Transverse colon (tissue), 4 donors: Measurements from ENCODE around the gene SLC35B2. TPM values are rescaled to one million over a fixed set of nuclear protein-coding genes. Genes with fewer than 3 reads are reported as not detected.

Source experiments
- DNase-seq: peaks from one replicate; pipeline ENCODE4 v3.0.0-alpha.2; 2019
- H3K27ac ChIP-seq, 4 donors: fragments of 200-600 bp; sonication (generic); 2 replicates each; pipeline ENCODE4 v1.5.1; 2016 to 2018; ENCODE audit warnings: inconsistent platforms in 4 of 4
- H3K27me3 ChIP-seq: fragments of 200-600 bp; sonication (generic); 2 replicates; pipeline ENCODE4 v1.5.1; 2017; ENCODE audit warnings: inconsistent platforms
- H3K36me3 ChIP-seq, 4 donors: fragments of 200-600 bp; sonication (generic); 2 replicates each; pipeline ENCODE4 v1.5.1; 2017 to 2019; ENCODE audit warnings: inconsistent platforms in 4 of 4
- H3K4me1 ChIP-seq, 4 donors: fragments of 200-600 bp; sonication (generic); 2 replicates each; pipeline ENCODE4 v1.5.1; 2017 to 2020; ENCODE audit warnings: inconsistent platforms in 4 of 4
- H3K4me3 ChIP-seq, 4 donors: fragments of 200-600 bp; sonication (generic); 1 replicate in 1 of 4; 2 replicates in 3 of 4; pipeline versions ENCODE4 v1.5.1 to v1.6.1; 2017 to 2019; ENCODE audit warnings: inconsistent platforms in 4 of 4
- H3K9me3 ChIP-seq, 2 donors: fragments of 200-600 bp; sonication (generic); 2 replicates each; pipeline ENCODE4 v1.5.1; 2017 to 2019; ENCODE audit warnings: inconsistent platforms in 2 of 2
- EP300 ChIP-seq: sonication (generic); formaldehyde crosslinking; IDR thresholded peaks from one replicate; pipeline ENCODE4 v1.6.1; 2017; ENCODE audit warnings: antibody characterized with exemption, low read depth
- POLR2A ChIP-seq: fragments of 450-650 bp; IDR thresholded peaks from one replicate; pipeline ENCODE4 v1.6.1; 2016; ENCODE audit warnings: antibody characterized with exemption, mild to moderate bottlenecking, moderate library complexity
- POLR2AphosphoS5 ChIP-seq, 3 donors: sonication (generic); formaldehyde crosslinking; IDR thresholded peaks; one replicate each; pipeline ENCODE4 v1.6.1; 2016; ENCODE audit warnings: antibody characterized with exemption in 3 of 3
- WGBS, 2 donors: methylation state at CpG; one replicate each; pipeline ENCODE4 v1.1.5; 2018; ENCODE audit warnings: low coverage in 1 of 2; 5-methylcytosine and 5-hydroxymethylcytosine counted together
- in situ Hi-C, 4 donors: fragments of 200-750 bp; cut with MboI; loops; one replicate each; pipeline versions ENCODE4 v1.15.0 to v1.15.1; 2017; ENCODE audit warnings: low sequenced_read_pairs in 3 of 4, low pct_ligation_motif_present in 1 of 4, low pct_unique_long_range_greater_than_20kb in 1 of 4
- intact Hi-C: fragments of 100-400 bp; cut with DNase I; formaldehyde crosslinking; loops from one replicate; pipeline ENCODE4 v1.15.1; 2023; ENCODE audit warnings: low total_unique reads
- total RNA-seq, 4 donors: library from RNA; depleted of rRNA; stranded (reverse); fragments of >200 nt; gene quantifications; one replicate each; pipeline ENCODE4 v1.1.0, GENCODE V29; 2016
- TF ChIP-seq, protein P1 (sequence below), 5 experiments: fragments of 200-600 bp in 3 of 5; fragments of 450-650 bp in 2 of 5; sonication (generic) in 3 of 5; IDR thresholded peaks; 1 replicate in 2 of 5; 2 replicates in 3 of 5; pipeline ENCODE4 v1.5.1; 2016 to 2017; ENCODE audit warnings: antibody characterized with exemption in 5 of 5, inconsistent platforms in 3 of 5, mild to moderate bottlenecking in 2 of 5, moderate library complexity in 1 of 5

SLC35B2 gene
- total RNA-seq, 4 donors from 2014 or later = 9.0 to 36.4 (median 22.5) TPM

- intact Hi-C loops (loop anchor here (5.0 kb wide), 1 partner anchor 1217 kb away; no protein-coding TSS in a partner anchor), in situ Hi-C loops (no loop called here)
- H3K4me3 ChIP-seq = no peak overlapping the region
- no peak overlapping the region for H3K27ac ChIP-seq
- no peaks in the 10 kb centered on the region for H3K4me1 ChIP-seq
- 45 to 58% methylated on average over 4 to 7 of the region's 7 CpGs for WGBS, 2 donors
- DNase-seq = no peak
- peaks cover 84% of the 10 kb centered on the region for H3K27me3 ChIP-seq
- no peak for TF ChIP-seq POLR2A
- no peak for TF ChIP-seq POLR2AphosphoS5 (IDR thresholded peaks at IDR 0.05)
- no peak for TF ChIP-seq EP300
- TF ChIP-seq, protein P1, sequence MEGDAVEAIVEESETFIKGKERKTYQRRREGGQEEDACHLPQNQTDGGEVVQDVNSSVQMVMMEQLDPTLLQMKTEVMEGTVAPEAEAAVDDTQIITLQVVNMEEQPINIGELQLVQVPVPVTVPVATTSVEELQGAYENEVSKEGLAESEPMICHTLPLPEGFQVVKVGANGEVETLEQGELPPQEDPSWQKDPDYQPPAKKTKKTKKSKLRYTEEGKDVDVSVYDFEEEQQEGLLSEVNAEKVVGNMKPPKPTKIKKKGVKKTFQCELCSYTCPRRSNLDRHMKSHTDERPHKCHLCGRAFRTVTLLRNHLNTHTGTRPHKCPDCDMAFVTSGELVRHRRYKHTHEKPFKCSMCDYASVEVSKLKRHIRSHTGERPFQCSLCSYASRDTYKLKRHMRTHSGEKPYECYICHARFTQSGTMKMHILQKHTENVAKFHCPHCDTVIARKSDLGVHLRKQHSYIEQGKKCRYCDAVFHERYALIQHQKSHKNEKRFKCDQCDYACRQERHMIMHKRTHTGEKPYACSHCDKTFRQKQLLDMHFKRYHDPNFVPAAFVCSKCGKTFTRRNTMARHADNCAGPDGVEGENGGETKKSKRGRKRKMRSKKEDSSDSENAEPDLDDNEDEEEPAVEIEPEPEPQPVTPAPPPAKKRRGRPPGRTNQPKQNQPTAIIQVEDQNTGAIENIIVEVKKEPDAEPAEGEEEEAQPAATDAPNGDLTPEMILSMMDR (IDR thresholded peaks at IDR 0.05) = no peak
- H3K36me3 ChIP-seq = no peaks in the 10 kb centered on the region
- no peaks in the 10 kb centered on the region for H3K9me3 ChIP-seq
Observed at GRCh38 chr6:44289726-44290260, 32.5 kb upstream of the SLC35B2 start.

GRCh38 chr6:44286747-44287146, 29.4 kb upstream of the SLC35B2 start:
- no peaks in the 10 kb centered on the region for H3K4me1 ChIP-seq
- intact Hi-C loops = no loop called here
- no peak for DNase-seq
- H3K27me3 ChIP-seq = peaks cover 54% of the 10 kb centered on the region
- no peak overlapping the region for H3K4me3 ChIP-seq
- WGBS, 2 donors = 50 to 59% methylated on average over 2 of the region's 2 CpGs
- H3K27ac ChIP-seq = no peak overlapping the region
- TF ChIP-seq, protein P1 (IDR thresholded peaks at IDR 0.05) = no peak
- TF ChIP-seq EP300 (no peak), POLR2A (no peak), POLR2AphosphoS5 (IDR thresholded peaks at IDR 0.05) (no peak)
- in situ Hi-C loops = no loop called here
- no peaks in the 10 kb centered on the region for H3K36me3 ChIP-seq
- H3K9me3 ChIP-seq = no peaks in the 10 kb centered on the region

GRCh38 chr6:44286285-44286565, 28.9 kb upstream of the SLC35B2 start:
- Histone ChIP-seq H3K27ac (no peak overlapping the region), H3K4me1 (no peaks in the 10 kb centered on the region), H3K36me3 (no peaks in the 10 kb centered on the region), H3K9me3 (no peaks in the 10 kb centered on the region), H3K4me3 (no peak overlapping the region), H3K27me3 (peaks cover 48% of the 10 kb centered on the region)
- intact Hi-C loops = no loop called here
- in situ Hi-C loops = no loop called here
- DNase-seq = no peak
- TF ChIP-seq EP300 (no peak), POLR2A (no peak), POLR2AphosphoS5 (IDR thresholded peaks at IDR 0.05) (no peak)
- TF ChIP-seq, protein P1 (IDR thresholded peaks at IDR 0.05) = no peak
- WGBS, 2 donors = 93 to 100% methylated on average over 2 to 5 of the region's 12 CpGs

GRCh38 chr6:44285552-44286284, 28.4 kb upstream of the SLC35B2 start:
- in situ Hi-C loops = no loop called here

More at GRCh38 chr6:44285552-44286284, 28.4 kb upstream of the SLC35B2 start:
- TF ChIP-seq POLR2AphosphoS5 (IDR thresholded peaks at IDR 0.05) = no peak
- TF ChIP-seq, protein P1 (IDR thresholded peaks at IDR 0.05) = no peak
- no peak for TF ChIP-seq EP300
- TF ChIP-seq POLR2A = no peak
- intact Hi-C loops = no loop called here
- Histone ChIP-seq H3K9me3 (no peaks in the 10 kb centered on the region), H3K27me3 (peaks cover 46% of the 10 kb centered on the region), H3K27ac (no peak overlapping the region), H3K4me1 (no peaks in the 10 kb centered on the region), H3K4me3 (no peak overlapping the region), H3K36me3 (no peaks in the 10 kb centered on the region)
- WGBS, 2 donors = 41 to 82% methylated on average over 3 to 25 of the region's 25 CpGs
- DNase-seq = no peak
